HFF-Myc (cell line): ENCODE results near the gene NHERF2.

Source experiments
- DNase-seq: peaks from one replicate; pipeline ENCODE4 v3.0.0-alpha.2; 2011; ENCODE audit warnings: low read depth; ENCODE audit errors: extremely low read depth
- H3K4me3 ChIP-seq: replicated peaks from 2 replicates; pipeline ENCODE4 v1.5.1; 2011; ENCODE audit warnings: low read depth, mild to moderate bottlenecking, control low read depth, low read length
- CTCF ChIP-seq: IDR thresholded peaks from 2 replicates; pipeline ENCODE4 v1.5.1; 2012; ENCODE audit warnings: mild to moderate bottlenecking, low read depth, low read length, control low read depth; ENCODE audit errors: missing control alignments

Gene NHERF2

GRCh38 chr16:2075631-2076030 is 48.9 kb downstream of the NHERF2 start:
- no peak overlapping the region for H3K4me3 ChIP-seq
- no peak for TF ChIP-seq CTCF
- DNase-seq = no peak

GRCh38 chr16:2076072-2076865 is 49.6 kb downstream of the NHERF2 start:
- H3K4me3 ChIP-seq = no peak overlapping the region
- TF ChIP-seq CTCF = no peak
- no peak for DNase-seq

GRCh38 chr16:2077016-2077415 is 50.3 kb downstream of the NHERF2 start:
- no peak overlapping the region for H3K4me3 ChIP-seq
- no peak for TF ChIP-seq CTCF
- no peak for DNase-seq

GRCh38 chr16:2077696-2078095 is 51.0 kb downstream of the NHERF2 start:
- DNase-seq = no peak
- no peak overlapping the region for H3K4me3 ChIP-seq
- TF ChIP-seq CTCF = no peak

- no peak for TF ChIP-seq CTCF
- DNase-seq = no peak
- H3K4me3 ChIP-seq = no peak overlapping the region
Observed at GRCh38 chr16:2078096-2078495, 51.4 kb downstream of the NHERF2 start.

- H3K4me3 ChIP-seq = no peak overlapping the region
- DNase-seq = no peak
Observed at GRCh38 chr16:2078691-2079090, 52.0 kb downstream of the NHERF2 start.

More at GRCh38 chr16:2078691-2079090, 52.0 kb downstream of the NHERF2 start:
- TF ChIP-seq CTCF = no peak
